HepG2 (cell line): ENCODE results near the gene MAN2C1. TPM values are rescaled to one million over a fixed set of nuclear protein-coding genes. Genes with fewer than 3 reads are reported as not detected.

Source experiments
- CHD4 ChIP-seq: fragments of 200-600 bp; sonication (generic); IDR thresholded peaks from 2 replicates; pipeline ENCODE4 v1.7.0; 2017; ENCODE audit warnings: mild to moderate bottlenecking, low read length, borderline replicate concordance
- CSRNP2 ChIP-seq: sonication (generic); formaldehyde crosslinking; conservative IDR thresholded peaks from 2 replicates; pipeline ENCODE4 v1.8.0; 2022; ENCODE audit warnings: low read depth, missing genetic modification reagents
- JUN ChIP-seq: sonication (generic); formaldehyde crosslinking; IDR thresholded peaks from 2 replicates; pipeline ENCODE4 v1.4.0; 2020; ENCODE audit warnings: mild to moderate bottlenecking, missing genetic modification reagents
- JUNB ChIP-seq: sonication (generic); formaldehyde crosslinking; IDR thresholded peaks from 2 replicates; pipeline ENCODE4 v1.8.0; 2022; ENCODE audit warnings: missing genetic modification reagents, mild to moderate bottlenecking, borderline replicate concordance
- KAT8 ChIP-seq: IDR thresholded peaks from 2 replicates; pipeline ENCODE4 v1.6.1; 2016; ENCODE audit warnings: missing genetic modification reagents, missing compliant biosample characterization
- KDM2A ChIP-seq: sonication (generic); formaldehyde crosslinking; IDR thresholded peaks from 2 replicates; pipeline ENCODE4 v1.4.0; 2020; ENCODE audit warnings: low read depth, missing genetic modification reagents, borderline replicate concordance
- PLRG1 ChIP-seq: fragments of 450-650 bp; conservative IDR thresholded peaks from 2 replicates; pipeline ENCODE4 v1.6.1; 2016
- POGK ChIP-seq: sonication (generic); formaldehyde crosslinking; conservative IDR thresholded peaks from 2 replicates; pipeline ENCODE4 v1.8.0; 2022; ENCODE audit warnings: mild to moderate bottlenecking, moderate library complexity, missing genetic modification reagents
- RXRB ChIP-seq: IDR thresholded peaks from 2 replicates; pipeline ENCODE4 v1.6.1; 2016; ENCODE audit warnings: borderline replicate concordance, missing genetic modification reagents, missing compliant biosample characterization
- SMAD3 ChIP-seq: sonication (generic); formaldehyde crosslinking; IDR thresholded peaks from 2 replicates; pipeline ENCODE4 v1.4.0; 2020; ENCODE audit warnings: missing genetic modification reagents
- SOX13 ChIP-seq, 3 experiments: fragments of 450-650 bp in 1 of 3; sonication (generic) in 1 of 3; formaldehyde crosslinking in 1 of 3; IDR thresholded peaks in 2 of 3; conservative IDR thresholded peaks in 1 of 3; 2 replicates each; pipeline versions ENCODE4 v1.5.0 to v1.6.1; 2016 to 2020; ENCODE audit warnings: antibody characterized with exemption in 1 of 3, mild to moderate bottlenecking in 1 of 3, missing compliant biosample characterization in 1 of 3, missing genetic modification reagents in 1 of 3, moderate library complexity in 1 of 3
- TFAP4 ChIP-seq: sonication (generic); IDR thresholded peaks from 2 replicates; pipeline ENCODE4 v1.6.1; 2016; ENCODE audit warnings: low read depth, borderline replicate concordance
- TRAFD1 ChIP-seq: sonication (generic); formaldehyde crosslinking; IDR thresholded peaks from 2 replicates; pipeline ENCODE4 v1.5.1; 2020; ENCODE audit warnings: missing genetic modification reagents, mild to moderate bottlenecking, borderline replicate concordance
- ZMAT5 ChIP-seq: sonication (generic); formaldehyde crosslinking; IDR thresholded peaks from 2 replicates; pipeline ENCODE4 v1.5.0; 2020; ENCODE audit warnings: mild to moderate bottlenecking, low read depth, missing genetic modification reagents, borderline replicate concordance
- ZNF263 ChIP-seq: sonication (generic); formaldehyde crosslinking; IDR thresholded peaks from 2 replicates; pipeline ENCODE4 v1.4.0; 2020; ENCODE audit warnings: missing genetic modification reagents
- ZNF430 ChIP-seq: sonication (generic); formaldehyde crosslinking; IDR thresholded peaks from 2 replicates; pipeline ENCODE4 v1.9.0; 2021; ENCODE audit warnings: mild to moderate bottlenecking, missing genetic modification reagents
- ZNF501 ChIP-seq: sonication (generic); formaldehyde crosslinking; IDR thresholded peaks from 2 replicates; pipeline ENCODE4 v1.5.1; 2020; ENCODE audit warnings: mild to moderate bottlenecking, moderate library complexity, missing genetic modification reagents
- ZNF550 ChIP-seq: sonication (generic); formaldehyde crosslinking; IDR thresholded peaks from 2 replicates; pipeline ENCODE4 v1.4.0; 2020; ENCODE audit warnings: mild to moderate bottlenecking, missing genetic modification reagents, borderline replicate concordance
- ZNF710 ChIP-seq: sonication (generic); formaldehyde crosslinking; IDR thresholded peaks from 2 replicates; pipeline ENCODE4 v1.5.0; 2020; ENCODE audit warnings: mild to moderate bottlenecking, missing genetic modification reagents, borderline replicate concordance
- polyA plus RNA-seq, 8 experiments: library from polyadenylated mRNA; depleted of rRNA in 3 of 8; stranded (reverse) in 7 of 8; unstranded in 1 of 8; fragments of >200 nt; fragmentation: Illumina TruSeq in 4 of 8; extraction: Trizol in 4 of 8; gene quantifications; 2 replicates each; pipeline versions ENCODE4 v1.2.1 to v1.2.3, GENCODE V29; 2011 to 2016; ENCODE audit warnings: low read depth in 4 of 8, missing spikeins in 1 of 8, mixed read lengths in 1 of 8; ENCODE audit not compliant: insufficient read depth in 1 of 8
- total RNA-seq, 5 experiments: library from RNA; depleted of rRNA; stranded (reverse); fragments of >200 nt; fragmentation: Illumina TruSeq; extraction: Trizol; gene quantifications; 2 replicates each; pipeline ENCODE4 v1.2.3, GENCODE V29; 2016; ENCODE audit warnings: low read depth in 1 of 5

MAN2C1 gene
- total and polyA plus RNA-seq, 2 of the 13 experiments (the other 11 are each of a cell fraction or from before 2014, with no cell fraction given): 62.6 to 71.0 TPM

- TF ChIP-seq TFAP4 (peak; percentile 62; the same call in 1 of the 2 replicates), RXRB (CRISPR knock-in tag) (peak; percentile 60), ZNF501 (CRISPR knock-in tag) (no peak; the same call in 1 of the 2 replicates), TRAFD1 (CRISPR knock-in tag) (no peak), KAT8 (CRISPR knock-in tag) (peak; percentile 93), SOX13 (IDR thresholded peaks at IDR 0.05) (no peak), SOX13 (CRISPR knock-in tag; conservative IDR thresholded peaks at IDR 0.05 in 1 of 2, IDR thresholded peaks at IDR 0.05 in 1 of 2) (peak in 1 of 2 experiments; percentile 61; a peak in 2 of 4 replicates), JUN (CRISPR knock-in tag) (no peak), JUNB (CRISPR knock-in tag) (no peak), ZNF430 (0 out of 2 replicates have a peak, but pooled peaks have one; percentile 61), ZNF263 (0 out of 2 replicates have a peak, but pooled peaks have one; percentile 44), SMAD3 (CRISPR knock-in tag) (peak; percentile 70; the same call in 1 of the 2 replicates), POGK (peak; percentile 21; the same call in 1 of the 2 replicates), ZMAT5 (CRISPR knock-in tag) (no peak), ZNF710 (CRISPR knock-in tag) (no peak), ZNF550 (CRISPR knock-in tag) (no peak), CSRNP2 (no peak), CHD4 (no peak), KDM2A (CRISPR knock-in tag) (peak; percentile 94), PLRG1 (no peak)
Measured at GRCh38 chr15:75367913-75368688, at the start of gene MAN2C1 (continued).
